Sigmoid colon (tissue), 4 donors: Measurements from ENCODE around the gene IL17C.

Experiments used
- POLR2A ChIP-seq, 2 donors: fragments of 450-650 bp; IDR thresholded peaks; one replicate each; pipeline ENCODE4 v1.6.1; 2016; ENCODE audit warnings: antibody characterized with exemption in 2 of 2, mild to moderate bottlenecking in 2 of 2, moderate library complexity in 2 of 2
- POLR2AphosphoS5 ChIP-seq, 4 donors: sonication (generic); formaldehyde crosslinking; IDR thresholded peaks; one replicate each; pipeline ENCODE4 v1.6.1; 2017; ENCODE audit warnings: antibody characterized with exemption in 4 of 4
- TF ChIP-seq, protein P1 (sequence below), 4 experiments: fragments of 450-650 bp in 3 of 4; fragments of 200-600 bp in 1 of 4; IDR thresholded peaks; one replicate each; pipeline ENCODE4 v1.5.1; 2016 to 2019; ENCODE audit warnings: antibody characterized with exemption in 4 of 4, mild to moderate bottlenecking in 3 of 4, moderate library complexity in 2 of 4

DNA sequence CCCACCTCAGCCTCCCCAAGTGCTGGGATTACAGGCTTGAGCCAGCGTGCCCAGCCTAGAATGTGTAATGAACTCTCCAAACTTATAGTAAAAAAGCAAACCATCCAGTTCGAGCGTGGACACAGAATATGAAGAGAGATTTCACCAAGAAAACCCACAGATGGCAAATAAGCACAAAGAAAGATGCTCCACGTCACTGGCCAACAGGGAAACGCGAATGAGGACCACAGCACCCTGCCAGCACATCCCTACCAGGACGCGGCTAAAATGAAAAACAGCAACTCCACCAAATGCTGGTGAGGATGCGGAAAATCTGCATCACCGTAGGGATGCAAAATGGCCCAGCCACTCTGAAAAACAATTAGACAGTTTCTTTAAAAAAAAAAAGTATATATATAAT is 23.1 kb downstream of the IL17C start:
- TF ChIP-seq, protein P1, sequence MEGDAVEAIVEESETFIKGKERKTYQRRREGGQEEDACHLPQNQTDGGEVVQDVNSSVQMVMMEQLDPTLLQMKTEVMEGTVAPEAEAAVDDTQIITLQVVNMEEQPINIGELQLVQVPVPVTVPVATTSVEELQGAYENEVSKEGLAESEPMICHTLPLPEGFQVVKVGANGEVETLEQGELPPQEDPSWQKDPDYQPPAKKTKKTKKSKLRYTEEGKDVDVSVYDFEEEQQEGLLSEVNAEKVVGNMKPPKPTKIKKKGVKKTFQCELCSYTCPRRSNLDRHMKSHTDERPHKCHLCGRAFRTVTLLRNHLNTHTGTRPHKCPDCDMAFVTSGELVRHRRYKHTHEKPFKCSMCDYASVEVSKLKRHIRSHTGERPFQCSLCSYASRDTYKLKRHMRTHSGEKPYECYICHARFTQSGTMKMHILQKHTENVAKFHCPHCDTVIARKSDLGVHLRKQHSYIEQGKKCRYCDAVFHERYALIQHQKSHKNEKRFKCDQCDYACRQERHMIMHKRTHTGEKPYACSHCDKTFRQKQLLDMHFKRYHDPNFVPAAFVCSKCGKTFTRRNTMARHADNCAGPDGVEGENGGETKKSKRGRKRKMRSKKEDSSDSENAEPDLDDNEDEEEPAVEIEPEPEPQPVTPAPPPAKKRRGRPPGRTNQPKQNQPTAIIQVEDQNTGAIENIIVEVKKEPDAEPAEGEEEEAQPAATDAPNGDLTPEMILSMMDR (IDR thresholded peaks at IDR 0.05): no peak
- TF ChIP-seq POLR2A (IDR thresholded peaks at IDR 0.05) (no peak), POLR2AphosphoS5 (IDR thresholded peaks at IDR 0.05) (no peak)
